CD14-positive monocyte (primary cell): Measurements from ENCODE around the gene HOXB3. TPM values are rescaled to one million over a fixed set of nuclear protein-coding genes. Genes with fewer than 3 reads are reported as not detected.

Experiments
- DNase-seq, 3 donors: peaks; one replicate each; pipeline ENCODE4 v3.0.0-alpha.2; 2011 to 2022
- H2AFZ ChIP-seq: 2 replicates; pipeline ENCODE4 v1.6.0; 2012; ENCODE audit warnings: mild to moderate bottlenecking, low read depth, low read length, inconsistent platforms; ENCODE audit not compliant: insufficient read depth, poor library complexity, severe bottlenecking
- H3K27ac ChIP-seq, 2 donors: 1 replicate in 1 of 2; 2 replicates in 1 of 2; pipeline ENCODE4 v1.5.1; 2012 to 2013; ENCODE audit warnings: low read length in 2 of 2, control low read depth in 1 of 2, inconsistent platforms in 1 of 2, low read depth in 1 of 2, mild to moderate bottlenecking in 1 of 2
- H3K27me3 ChIP-seq, 2 donors: one replicate each; pipeline versions ENCODE4 v1.6.0 to v1.6.1; 2011 to 2013; ENCODE audit warnings: low read length in 2 of 2; ENCODE audit not compliant: control insufficient read depth in 2 of 2, insufficient read depth in 2 of 2
- H3K36me3 ChIP-seq, 2 donors: replicated peaks in 1 of 2; 1 replicate in 1 of 2; 2 replicates in 1 of 2; pipeline versions ENCODE4 v1.5.1 to v1.6.1; 2012 to 2013; ENCODE audit warnings: low read length in 2 of 2, control low read depth in 1 of 2, inconsistent platforms in 1 of 2, mild to moderate bottlenecking in 1 of 2; ENCODE audit not compliant: insufficient read depth in 2 of 2, control insufficient read depth in 1 of 2
- H3K4me1 ChIP-seq, 2 donors: 1 replicate in 1 of 2; 2 replicates in 1 of 2; pipeline versions ENCODE4 v1.5.1 to v1.6.1; 2012 to 2013; ENCODE audit warnings: low read length in 2 of 2, control low read depth in 1 of 2, inconsistent platforms in 1 of 2, mild to moderate bottlenecking in 1 of 2, moderate library complexity in 1 of 2; ENCODE audit not compliant: insufficient read depth in 2 of 2, control insufficient read depth in 1 of 2
- H3K4me2 ChIP-seq: replicated peaks from 2 replicates; pipeline ENCODE3; 2012; ENCODE audit warnings: low read length, moderate library complexity, mild to moderate bottlenecking; ENCODE audit not compliant: poor library complexity, severe bottlenecking; ENCODE audit errors: extremely low read depth
- H3K4me3 ChIP-seq, 3 experiments: fragments of 200-600 bp in 1 of 3; sonication (generic) in 1 of 3; replicated peaks in 1 of 3; 1 replicate in 2 of 3; 2 replicates in 1 of 3; pipeline ENCODE4 v1.5.1; 2011 to 2013; ENCODE audit warnings: low read length in 3 of 3, mild to moderate bottlenecking in 3 of 3, control low read depth in 2 of 3, low read depth in 2 of 3, inconsistent platforms in 1 of 3, moderate library complexity in 1 of 3
- H3K79me2 ChIP-seq: 2 replicates; pipeline ENCODE4 v1.6.0; 2012; ENCODE audit warnings: mild to moderate bottlenecking, control low read depth, inconsistent platforms, low read length, moderate library complexity; ENCODE audit not compliant: insufficient read depth
- H3K9ac ChIP-seq: 2 replicates; pipeline ENCODE4 v1.6.0; 2017; ENCODE audit warnings: low read length, mild to moderate bottlenecking; ENCODE audit not compliant: insufficient read depth, poor library complexity, severe bottlenecking
- H3K9me3 ChIP-seq, 2 donors: replicated peaks in 1 of 2; 1 replicate in 1 of 2; 2 replicates in 1 of 2; pipeline versions ENCODE4 v1.5.1 to v1.6.1; 2012 to 2013; ENCODE audit warnings: low read length in 2 of 2, control low read depth in 1 of 2; ENCODE audit not compliant: control insufficient read depth in 1 of 2, insufficient read depth in 1 of 2
- H4K20me1 ChIP-seq: 2 replicates; pipeline ENCODE4 v1.6.0; 2012; ENCODE audit warnings: mild to moderate bottlenecking, low read length, control low read depth, moderate library complexity; ENCODE audit not compliant: insufficient read depth
- H3K27ac Mint-ChIP-seq, 7 donors: one replicate each; pipeline ENCODE4 v1.8.0; 2020; ENCODE audit warnings: mild to moderate bottlenecking in 7 of 7, mixed read lengths in 7 of 7, moderate library complexity in 6 of 7, inconsistent platforms in 2 of 7
- H3K27me3 Mint-ChIP-seq, 3 donors: one replicate each; pipeline ENCODE4 v1.8.0; 2021 to 2022; ENCODE audit warnings: low read depth in 3 of 3, mild to moderate bottlenecking in 3 of 3, mixed read lengths in 3 of 3, moderate library complexity in 3 of 3, inconsistent platforms in 1 of 3
- H3K36me3 Mint-ChIP-seq, 2 donors: one replicate each; pipeline ENCODE4 v1.8.0; 2020; ENCODE audit warnings: mixed read lengths in 2 of 2, inconsistent platforms in 1 of 2, mild to moderate bottlenecking in 1 of 2
- H3K4me1 Mint-ChIP-seq: one replicate; pipeline ENCODE4 v1.8.0; 2020; ENCODE audit warnings: mild to moderate bottlenecking, mixed read lengths
- H3K4me3 Mint-ChIP-seq, 2 donors: one replicate each; pipeline ENCODE4 v1.8.0; 2020; ENCODE audit warnings: mild to moderate bottlenecking in 2 of 2, mixed read lengths in 2 of 2, moderate library complexity in 1 of 2
- H3K9me3 Mint-ChIP-seq, 7 donors: one replicate each; pipeline ENCODE4 v1.8.0; 2020 to 2022; ENCODE audit warnings: mixed read lengths in 7 of 7, mild to moderate bottlenecking in 6 of 7, moderate library complexity in 6 of 7, inconsistent platforms in 2 of 7
- WGBS: methylation state at CpG from one replicate; pipeline ENCODE4 v1.1.5; 2013; ENCODE audit warnings: missing lambda C conversion rate; ENCODE audit not compliant: insufficient coverage; 5-methylcytosine and 5-hydroxymethylcytosine counted together
- intact Hi-C, 2 donors: fragments of 100-400 bp; cut with micrococcal nuclease; formaldehyde crosslinking; loops; one replicate each; pipeline versions ENCODE4 v1.15.0 to v1.15.1; 2023
- polyA plus RNA-seq, 3 donors: library from polyadenylated mRNA; depleted of rRNA in 1 of 3; unstranded in 2 of 3; stranded (reverse) in 1 of 3; fragments of 300-500 nt in 2 of 3; fragments of >200 nt in 1 of 3; fragmentation: Illumina TruSeq in 2 of 3; gene quantifications; 1 replicate in 2 of 3; 2 replicates in 1 of 3; pipeline ENCODE4 v1.2.3, GENCODE V29; 2012 to 2021
- TF ChIP-seq, protein P1 (sequence below): fragments of 200-600 bp; IDR thresholded peaks from one replicate; pipeline ENCODE4 v1.8.0; 2022; ENCODE audit warnings: antibody characterized with exemption, mild to moderate bottlenecking

HOXB3 gene
- polyA plus RNA-seq, 3 donors, result 0.56 TPM; not detected in 2

DNA sequence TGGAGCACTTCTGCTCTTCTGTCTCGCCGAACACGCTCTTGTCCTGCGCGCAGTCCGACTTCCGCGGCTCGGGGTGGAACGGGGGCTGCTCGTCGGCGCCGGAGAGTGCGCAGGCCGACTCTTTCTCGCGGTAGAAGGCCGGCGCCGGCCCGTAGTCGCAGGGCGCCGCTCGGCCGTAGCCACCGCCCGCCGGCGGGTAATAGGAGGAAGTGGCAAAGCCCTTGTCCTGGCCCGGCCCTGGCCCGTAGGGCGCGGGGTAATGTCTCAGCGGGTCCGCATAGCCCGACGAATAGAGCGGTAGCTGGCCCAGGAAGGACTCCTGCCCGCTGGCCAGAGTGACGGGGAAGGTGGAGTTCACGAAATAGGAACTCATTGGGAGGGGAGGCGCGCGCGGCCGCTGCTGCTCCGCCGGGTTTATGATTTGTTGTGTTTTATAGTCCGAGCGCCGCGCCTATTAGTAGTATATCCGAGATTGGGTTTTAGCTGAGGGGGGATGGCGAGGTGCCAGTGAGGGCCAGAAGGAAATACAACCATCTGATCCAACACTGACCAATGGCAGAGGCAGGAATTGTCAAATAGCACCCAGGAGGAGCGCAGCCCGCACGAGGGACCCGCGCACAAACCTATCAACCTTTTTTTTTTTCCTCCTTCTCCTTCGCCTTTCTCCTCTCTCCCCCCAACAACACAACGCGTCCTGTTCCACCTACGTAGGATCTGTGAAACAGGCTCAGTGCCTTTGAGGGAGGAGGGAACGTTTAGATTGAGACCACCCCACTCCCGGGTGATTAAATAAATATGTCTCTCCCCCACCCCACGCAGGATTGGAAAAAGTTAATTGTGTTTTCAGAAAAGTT lies 8.0 kb upstream of the HOXB3 start:
- Mint-ChIP-seq H3K4me1 (peaks cover 35% of the 10 kb centered on the region), H3K27ac (no peak overlapping the region), H3K27me3 (peaks cover 99 to 100% (median 100%) of the 10 kb centered on the region in 3 donors), H3K36me3 (peaks cover 12 to 18% of the 10 kb centered on the region in 2 donors), H3K9me3 (peaks cover 0 to 35% (median 13%) of the 10 kb centered on the region in 7 donors), H3K4me3 (peak overlapping the region; percentile 73 to 93)
- Histone ChIP-seq H3K36me3 (no peaks in the 10 kb centered on the region), H3K9me3 (peaks cover 0 to 48% of the 10 kb centered on the region in 2 donors), H3K79me2 (no peaks in the 10 kb centered on the region), H3K9ac (peak overlapping the region; percentile 19), H3K4me1 (peaks cover 27 to 30% of the 10 kb centered on the region in 2 donors), H3K27ac (no peak overlapping the region), H3K4me3 (peak overlapping the region in 2 of 3 experiments; percentile 21 to 68), H3K27me3 (peaks cover 74 to 100% of the 10 kb centered on the region in 2 donors), H2AFZ (peak overlapping the region; percentile 80), H3K4me2 (peak overlapping the region; percentile 77), H4K20me1 (no peaks in the 10 kb centered on the region)
- DNase-seq, result peak; percentile 45 to 59 (median 47)
- intact Hi-C loops, result loop anchor here in 1 of 2 donors (2.0 kb wide), 1 partner anchor 17 kb away; the partner anchor contains the start of gene HOXB8
- under 1% methylated on average over 46 of the region's 68 CpGs for WGBS
- TF ChIP-seq, protein P1, sequence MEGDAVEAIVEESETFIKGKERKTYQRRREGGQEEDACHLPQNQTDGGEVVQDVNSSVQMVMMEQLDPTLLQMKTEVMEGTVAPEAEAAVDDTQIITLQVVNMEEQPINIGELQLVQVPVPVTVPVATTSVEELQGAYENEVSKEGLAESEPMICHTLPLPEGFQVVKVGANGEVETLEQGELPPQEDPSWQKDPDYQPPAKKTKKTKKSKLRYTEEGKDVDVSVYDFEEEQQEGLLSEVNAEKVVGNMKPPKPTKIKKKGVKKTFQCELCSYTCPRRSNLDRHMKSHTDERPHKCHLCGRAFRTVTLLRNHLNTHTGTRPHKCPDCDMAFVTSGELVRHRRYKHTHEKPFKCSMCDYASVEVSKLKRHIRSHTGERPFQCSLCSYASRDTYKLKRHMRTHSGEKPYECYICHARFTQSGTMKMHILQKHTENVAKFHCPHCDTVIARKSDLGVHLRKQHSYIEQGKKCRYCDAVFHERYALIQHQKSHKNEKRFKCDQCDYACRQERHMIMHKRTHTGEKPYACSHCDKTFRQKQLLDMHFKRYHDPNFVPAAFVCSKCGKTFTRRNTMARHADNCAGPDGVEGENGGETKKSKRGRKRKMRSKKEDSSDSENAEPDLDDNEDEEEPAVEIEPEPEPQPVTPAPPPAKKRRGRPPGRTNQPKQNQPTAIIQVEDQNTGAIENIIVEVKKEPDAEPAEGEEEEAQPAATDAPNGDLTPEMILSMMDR, result no peak

DNA sequence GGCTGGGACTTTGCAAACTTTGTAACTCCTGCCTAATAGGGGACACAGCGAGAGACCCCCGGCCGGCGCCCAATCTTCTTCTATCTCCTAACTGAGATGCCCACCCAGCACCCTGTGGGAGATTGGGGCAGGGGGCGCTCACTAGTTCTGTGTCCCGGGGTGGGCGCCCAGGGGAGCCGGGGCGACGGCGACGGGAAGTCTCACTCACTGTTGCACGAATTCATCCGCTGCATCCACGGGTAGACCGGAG lies 7.4 kb upstream of the HOXB3 start:
- H3K27me3 Mint-ChIP-seq, result peaks cover 99 to 100% (median 100%) of the 10 kb centered on the region in 3 donors
- H3K27ac ChIP-seq, result no peak overlapping the region
- H3K79me2 ChIP-seq, result no peaks in the 10 kb centered on the region
- DNase-seq, result no peak
- H2AFZ ChIP-seq, result peak overlapping the region; percentile 80
- WGBS, result 0% methylated on average over 12 of the region's 16 CpGs
- no peaks in the 10 kb centered on the region for H4K20me1 ChIP-seq
- H3K4me3 ChIP-seq, result peak overlapping the region in 2 of 3 experiments; percentile 21 to 68
- intact Hi-C loops, result loop anchor here in 1 of 2 donors (2.0 kb wide), 1 partner anchor 17 kb away; the partner anchor contains the start of gene HOXB8
- peak overlapping the region; percentile 77 for H3K4me2 ChIP-seq
- H3K4me1 Mint-ChIP-seq, result peaks cover 38% of the 10 kb centered on the region
- H3K36me3 ChIP-seq, result no peaks in the 10 kb centered on the region
- peaks cover 27 to 30% of the 10 kb centered on the region in 2 donors for H3K4me1 ChIP-seq
- H3K9ac ChIP-seq, result peak overlapping the region; percentile 19
- TF ChIP-seq, protein P1, result no peak
- peaks cover 0 to 48% of the 10 kb centered on the region in 2 donors for H3K9me3 ChIP-seq
- peaks cover 0 to 34% (median 16%) of the 10 kb centered on the region in 7 donors for H3K9me3 Mint-ChIP-seq
- peaks cover 12 to 18% of the 10 kb centered on the region in 2 donors for H3K36me3 Mint-ChIP-seq
- H3K4me3 Mint-ChIP-seq, result peak overlapping the region; percentile 73 to 93
- peaks cover 76 to 100% of the 10 kb centered on the region in 2 donors for H3K27me3 ChIP-seq
- no peak overlapping the region for H3K27ac Mint-ChIP-seq
